Measurements from ENCODE around the gene PRKD2. TPM values are rescaled to one million over a fixed set of nuclear protein-coding genes. Genes with fewer than 3 reads are reported as not detected.

Gene PRKD2
- total and polyA plus RNA-seq, 2 experiments from 2014 or later = 15.6 to 37.9 TPM

DNA sequence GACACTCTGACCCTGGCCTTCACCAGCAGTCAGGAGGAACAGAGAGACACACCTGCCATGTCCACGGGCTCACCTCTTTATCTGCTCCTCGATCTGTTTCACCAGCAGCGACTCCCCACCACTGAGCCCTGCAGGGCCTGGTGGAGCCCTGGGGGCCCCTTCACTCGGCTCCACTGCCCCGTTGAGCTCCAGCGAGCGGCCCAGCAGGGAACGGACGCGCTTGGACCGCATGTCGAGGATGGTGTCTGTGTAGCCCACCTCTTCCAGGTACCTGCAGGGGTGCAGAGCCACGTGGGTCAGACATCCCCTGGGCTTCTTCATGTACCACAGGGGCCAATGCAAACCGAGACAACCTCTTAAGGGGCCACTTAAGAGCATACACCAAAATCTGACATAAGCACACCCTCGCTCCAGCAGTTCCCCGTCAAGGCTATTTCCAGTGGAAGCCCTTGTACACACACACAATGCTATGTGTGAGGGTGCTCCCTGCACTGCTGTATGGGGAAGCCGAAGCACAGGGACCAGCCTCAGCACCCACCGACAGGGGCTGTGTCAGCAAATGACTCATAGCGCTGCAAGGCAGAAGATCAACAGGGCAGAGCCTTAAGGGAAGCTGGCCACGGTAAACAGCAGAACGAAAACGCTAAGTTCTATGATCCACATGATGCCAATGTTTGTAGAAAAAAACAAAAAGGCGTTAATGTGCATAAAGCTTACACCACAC is 16.2 kb upstream of the PRKD2 start:
- TF ChIP-seq EZH2phosphoT487 (IDR thresholded peaks at IDR 0.05; ENCODE audit: low read depth, severe bottlenecking, unreplicated experiment) (no peak), EZH2 (IDR thresholded peaks at IDR 0.05; ENCODE audit: borderline replicate concordance) (no peak), CTCF (IDR thresholded peaks at IDR 0.05; ENCODE audit: poor library complexity) (no peak)
- Histone ChIP-seq H3K27ac (no peak overlapping the region), H3K4me1 (ENCODE audit: insufficient read depth) (no peaks in the 10 kb centered on the region), H3K4me2 (no peak overlapping the region), H3K9me2 (replicated peaks; ENCODE audit: insufficient read depth) (no peaks in the 10 kb centered on the region), H3K27me3 (no peaks in the 10 kb centered on the region), H3K79me2 (peaks cover 38% of the 10 kb centered on the region), H2AFZ (no peak overlapping the region), H3K4me3 (no peak overlapping the region), H4K20me1 (ENCODE audit: insufficient read depth, poor library complexity, severe bottlenecking) (peaks cover 35% of the 10 kb centered on the region), H3K36me3 (replicated peaks; ENCODE audit: insufficient read depth, low read depth) (no peaks in the 10 kb centered on the region), H3K9me3 (ENCODE audit: low read depth) (no peaks in the 10 kb centered on the region)
- no peak for DNase-seq (ENCODE audit: low spot score)
- 93% methylated on average over 23 of the region's 23 CpGs for WGBS (ENCODE audit: low lambda C conversion rate, missing lambda C conversion rate)

GRCh38 chr19:46732172-46732938 is 15.4 kb upstream of the PRKD2 start:
- no peak overlapping the region for H3K4me3 ChIP-seq
- WGBS (ENCODE audit: low lambda C conversion rate, missing lambda C conversion rate) = 91% methylated on average over 25 of the region's 28 CpGs
- no peak overlapping the region for H2AFZ ChIP-seq
- no peaks in the 10 kb centered on the region for H3K9me3 ChIP-seq (ENCODE audit: low read depth)
- H4K20me1 ChIP-seq (ENCODE audit: insufficient read depth, poor library complexity, severe bottlenecking) = peaks cover 29% of the 10 kb centered on the region
- TF ChIP-seq EZH2phosphoT487 (IDR thresholded peaks at IDR 0.05; ENCODE audit: low read depth, severe bottlenecking, unreplicated experiment) (no peak), CTCF (IDR thresholded peaks at IDR 0.05; ENCODE audit: poor library complexity) (no peak), EZH2 (IDR thresholded peaks at IDR 0.05; ENCODE audit: borderline replicate concordance) (no peak)
- no peak overlapping the region for H3K27ac ChIP-seq
- H3K36me3 ChIP-seq (replicated peaks; ENCODE audit: insufficient read depth, low read depth) = no peaks in the 10 kb centered on the region
- H3K79me2 ChIP-seq = peaks cover 34% of the 10 kb centered on the region
- no peaks in the 10 kb centered on the region for H3K9me2 ChIP-seq (replicated peaks; ENCODE audit: insufficient read depth)
- no peak for DNase-seq (ENCODE audit: low spot score)
- H3K4me2 ChIP-seq = no peak overlapping the region
- H3K27me3 ChIP-seq = no peaks in the 10 kb centered on the region
- H3K4me1 ChIP-seq (ENCODE audit: insufficient read depth) = no peaks in the 10 kb centered on the region

DNA sequence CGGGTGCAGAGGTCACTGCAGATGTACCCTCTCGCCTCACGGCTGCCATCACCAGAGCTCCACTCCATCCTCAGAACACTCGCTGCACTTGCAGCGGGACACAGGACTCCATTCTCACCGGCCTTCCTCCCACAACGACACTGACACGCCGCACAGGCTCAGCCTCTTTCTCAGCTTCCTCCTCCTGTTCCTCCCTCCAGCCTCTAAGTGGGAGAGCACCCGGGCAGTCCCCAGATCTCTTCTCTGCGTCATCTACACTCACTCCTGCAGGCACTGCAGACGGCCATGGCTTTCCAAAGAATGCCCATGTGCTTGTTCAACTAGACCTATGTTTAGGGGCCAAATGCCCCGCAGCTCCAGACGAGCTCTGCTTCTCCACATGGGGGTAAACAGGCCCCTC is 14.7 kb upstream of the PRKD2 start:
- TF ChIP-seq CTCF (IDR thresholded peaks at IDR 0.05; ENCODE audit: poor library complexity) = no peak
- TF ChIP-seq EZH2phosphoT487 (IDR thresholded peaks at IDR 0.05; ENCODE audit: low read depth, severe bottlenecking, unreplicated experiment) = no peak
- TF ChIP-seq EZH2 (IDR thresholded peaks at IDR 0.05; ENCODE audit: borderline replicate concordance) = no peak
- H3K9me3 ChIP-seq (ENCODE audit: low read depth) = no peaks in the 10 kb centered on the region
- H3K36me3 ChIP-seq (replicated peaks; ENCODE audit: insufficient read depth, low read depth) = no peaks in the 10 kb centered on the region
- H3K27ac ChIP-seq = no peak overlapping the region
- DNase-seq (ENCODE audit: low spot score) = no peak
- H3K27me3 ChIP-seq = no peaks in the 10 kb centered on the region
- 84% methylated on average over 14 of the region's 14 CpGs for WGBS (ENCODE audit: low lambda C conversion rate, missing lambda C conversion rate)
- peaks cover 33% of the 10 kb centered on the region for H3K79me2 ChIP-seq
- H3K4me2 ChIP-seq = no peak overlapping the region
- no peak overlapping the region for H2AFZ ChIP-seq
- H3K4me3 ChIP-seq = no peak overlapping the region
- H3K9me2 ChIP-seq (replicated peaks; ENCODE audit: insufficient read depth) = no peaks in the 10 kb centered on the region
- H4K20me1 ChIP-seq (ENCODE audit: insufficient read depth, poor library complexity, severe bottlenecking) = peaks cover 25% of the 10 kb centered on the region
- H3K4me1 ChIP-seq (ENCODE audit: insufficient read depth) = no peaks in the 10 kb centered on the region
